Heart left ventricle (tissue), 13 donors: ENCODE measurements around the gene SLC25A47.

ENCODE experiments used
- POLR2A ChIP-seq, 2 donors: fragments of 450-650 bp; IDR thresholded peaks; one replicate each; pipeline ENCODE4 v1.6.1; 2017; ENCODE audit warnings: antibody characterized with exemption in 2 of 2, mild to moderate bottlenecking in 2 of 2, moderate library complexity in 2 of 2
- TF ChIP-seq, protein P1 (sequence below), 12 donors: fragments of 200-600 bp; sonication (generic) in 4 of 12; IDR thresholded peaks; one replicate each; pipeline versions ENCODE4 v1.5.0 to v1.8.0; 2018 to 2022; ENCODE audit warnings: antibody characterized with exemption in 12 of 12, mild to moderate bottlenecking in 5 of 12
- donor health status: ischemic (EF 13 %, LVEDD 7.1; RV severe dilation, severe dysfunction).
- donor health status: DM: no; HTN: yes; CAD: no.
- donor health status: DM: no; HTN: no; CAD: no.
- donor health status: ischemic (EF 25% LVEDD 6.9; RV normal size, moderate dysfunction).
- donor health status: ischemic (EF 25% LVEDD 5.7; RV mildly dilated, moderate dysfunction).
- donor health status: ischemic (EF 35%, LVEDD 5.7; RV mildly dilated, moderate dysfunction).
- donor health status: nonischemic (EF 11% LVEDD 7.7; RV severe dilation, severe dysfunction).
- donor health status: DM: yes; HTN: yes; CAD: no.
- donor health status: PGD.
- donor health status: ischemic (EF 29% LVEDD 5.4; RV normal size, mild dysfunction).
- donor health status: nonischemic (EF 23%, LVEDD 6.1; RV moderate dilation, normal function).

- TF ChIP-seq, protein P1, sequence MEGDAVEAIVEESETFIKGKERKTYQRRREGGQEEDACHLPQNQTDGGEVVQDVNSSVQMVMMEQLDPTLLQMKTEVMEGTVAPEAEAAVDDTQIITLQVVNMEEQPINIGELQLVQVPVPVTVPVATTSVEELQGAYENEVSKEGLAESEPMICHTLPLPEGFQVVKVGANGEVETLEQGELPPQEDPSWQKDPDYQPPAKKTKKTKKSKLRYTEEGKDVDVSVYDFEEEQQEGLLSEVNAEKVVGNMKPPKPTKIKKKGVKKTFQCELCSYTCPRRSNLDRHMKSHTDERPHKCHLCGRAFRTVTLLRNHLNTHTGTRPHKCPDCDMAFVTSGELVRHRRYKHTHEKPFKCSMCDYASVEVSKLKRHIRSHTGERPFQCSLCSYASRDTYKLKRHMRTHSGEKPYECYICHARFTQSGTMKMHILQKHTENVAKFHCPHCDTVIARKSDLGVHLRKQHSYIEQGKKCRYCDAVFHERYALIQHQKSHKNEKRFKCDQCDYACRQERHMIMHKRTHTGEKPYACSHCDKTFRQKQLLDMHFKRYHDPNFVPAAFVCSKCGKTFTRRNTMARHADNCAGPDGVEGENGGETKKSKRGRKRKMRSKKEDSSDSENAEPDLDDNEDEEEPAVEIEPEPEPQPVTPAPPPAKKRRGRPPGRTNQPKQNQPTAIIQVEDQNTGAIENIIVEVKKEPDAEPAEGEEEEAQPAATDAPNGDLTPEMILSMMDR (IDR thresholded peaks at IDR 0.05) = no peak
- no peak for TF ChIP-seq POLR2A (IDR thresholded peaks at IDR 0.05)
These were observed 27.6 kb upstream of the SLC25A47 start for GRCh38 chr14:100295376-100296105.
